ENCODE results near the gene CFAP46. TPM values are rescaled to one million over a fixed set of nuclear protein-coding genes. Genes with fewer than 3 reads are reported as not detected.
"Not testable (repeated sequence)": the region's sequence is repeated elsewhere in the genome, so short reads cannot be mapped to it uniquely, and the experiment has no call there.

CFAP46 gene
- total RNA-seq, 1 donor from 2014 or later = 1.6 TPM

GRCh38 chr10:132827861-132828539, 114.4 kb downstream of the CFAP46 start:
- Mint-ChIP-seq H3K27me3 (ENCODE audit: insufficient read depth, low read depth) (peaks cover 9% of the 10 kb centered on the region), H3K4me1 (no peaks in the 10 kb centered on the region), H3K36me3 (peaks cover 3% of the 10 kb centered on the region)

DNA sequence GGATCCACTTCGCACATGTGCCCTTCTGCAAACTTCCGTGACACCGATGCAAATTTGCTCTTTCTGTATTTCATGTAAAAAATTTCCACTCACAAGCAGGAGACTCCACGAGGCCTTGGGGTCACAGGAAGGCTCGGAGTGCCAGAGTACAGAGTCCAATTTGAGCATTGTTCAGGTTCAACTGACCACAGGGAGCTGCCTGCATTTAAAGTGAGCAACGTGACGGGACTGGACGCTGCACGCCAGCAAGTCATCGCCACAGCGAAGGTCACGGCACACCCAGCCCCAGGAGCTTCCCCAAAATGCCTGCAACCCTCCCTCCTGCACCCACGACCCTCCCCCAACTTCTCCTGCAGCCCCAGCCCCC, 115.0 kb downstream of the CFAP46 start:
- Histone ChIP-seq H3K27ac (no peak overlapping the region), H4K20me1 (ENCODE audit: low read depth) (no peaks in the 10 kb centered on the region), H3K9me3 (ENCODE audit: low read depth) (no peaks in the 10 kb centered on the region), H3K9ac (no peak overlapping the region), H3F3A (ENCODE audit: low read depth) (peaks cover 8% of the 10 kb centered on the region), H3K4me2 (no peak overlapping the region), H2AFZ (replicated peaks) (no peak overlapping the region), H3K36me3 (no peaks in the 10 kb centered on the region), H3K4me3 (no peak overlapping the region), H3K4me1 (no peaks in the 10 kb centered on the region), H3K27me3 (peaks cover 7% of the 10 kb centered on the region), H3K79me2 (ENCODE audit: low read depth) (no peaks in the 10 kb centered on the region)
- peaks cover 3% of the 10 kb centered on the region for H3K36me3 Mint-ChIP-seq
- H3K27ac Mint-ChIP-seq = no peak overlapping the region
- H3K4me3 Mint-ChIP-seq = no peak overlapping the region
- H3K27me3 Mint-ChIP-seq (ENCODE audit: insufficient read depth, low read depth) = peaks cover 8% of the 10 kb centered on the region
- no peaks in the 10 kb centered on the region for H3K4me1 Mint-ChIP-seq
- TF ChIP-seq EZH2phosphoT487 (IDR thresholded peaks at IDR 0.05) (no peak), EZH2 (IDR thresholded peaks at IDR 0.05) (no peak)
- TF ChIP-seq, protein P1, sequence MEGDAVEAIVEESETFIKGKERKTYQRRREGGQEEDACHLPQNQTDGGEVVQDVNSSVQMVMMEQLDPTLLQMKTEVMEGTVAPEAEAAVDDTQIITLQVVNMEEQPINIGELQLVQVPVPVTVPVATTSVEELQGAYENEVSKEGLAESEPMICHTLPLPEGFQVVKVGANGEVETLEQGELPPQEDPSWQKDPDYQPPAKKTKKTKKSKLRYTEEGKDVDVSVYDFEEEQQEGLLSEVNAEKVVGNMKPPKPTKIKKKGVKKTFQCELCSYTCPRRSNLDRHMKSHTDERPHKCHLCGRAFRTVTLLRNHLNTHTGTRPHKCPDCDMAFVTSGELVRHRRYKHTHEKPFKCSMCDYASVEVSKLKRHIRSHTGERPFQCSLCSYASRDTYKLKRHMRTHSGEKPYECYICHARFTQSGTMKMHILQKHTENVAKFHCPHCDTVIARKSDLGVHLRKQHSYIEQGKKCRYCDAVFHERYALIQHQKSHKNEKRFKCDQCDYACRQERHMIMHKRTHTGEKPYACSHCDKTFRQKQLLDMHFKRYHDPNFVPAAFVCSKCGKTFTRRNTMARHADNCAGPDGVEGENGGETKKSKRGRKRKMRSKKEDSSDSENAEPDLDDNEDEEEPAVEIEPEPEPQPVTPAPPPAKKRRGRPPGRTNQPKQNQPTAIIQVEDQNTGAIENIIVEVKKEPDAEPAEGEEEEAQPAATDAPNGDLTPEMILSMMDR (IDR thresholded peaks at IDR 0.05) = no peak
- DNase-seq (ENCODE audit: low spot score) = no peak
- H3K9me3 Mint-ChIP-seq = peaks cover 12% of the 10 kb centered on the region

More at GRCh38 chr10:132827861-132828539, 114.4 kb downstream of the CFAP46 start:
- H3K9me3 ChIP-seq (ENCODE audit: low read depth) = no peaks in the 10 kb centered on the region
- peaks cover 8% of the 10 kb centered on the region for H3F3A ChIP-seq (ENCODE audit: low read depth)
- no peak overlapping the region for H3K27ac ChIP-seq
- H4K20me1 ChIP-seq (ENCODE audit: low read depth) = no peaks in the 10 kb centered on the region
- no peaks in the 10 kb centered on the region for H3K79me2 ChIP-seq (ENCODE audit: low read depth)
- no peak for DNase-seq (ENCODE audit: low spot score)
- no peak overlapping the region for H3K4me2 ChIP-seq
- H3K36me3 ChIP-seq = no peaks in the 10 kb centered on the region
- H3K27me3 ChIP-seq = peaks cover 7% of the 10 kb centered on the region
- Mint-ChIP-seq H3K9me3 (peaks cover 12% of the 10 kb centered on the region), H3K4me3 (no peak overlapping the region), H3K27ac (no peak overlapping the region)
- H3K9ac ChIP-seq = no peak overlapping the region
- no peak overlapping the region for H2AFZ ChIP-seq (replicated peaks)
- H3K4me1 ChIP-seq = no peaks in the 10 kb centered on the region
- H3K4me3 ChIP-seq = no peak overlapping the region
- no peak for TF ChIP-seq EZH2 (IDR thresholded peaks at IDR 0.05)
- TF ChIP-seq, protein P1 (IDR thresholded peaks at IDR 0.05) = no peak
- no peak for TF ChIP-seq EZH2phosphoT487 (IDR thresholded peaks at IDR 0.05)

- H3K27ac Mint-ChIP-seq = no peak overlapping the region
- peaks cover 8% of the 10 kb centered on the region for H3F3A ChIP-seq (ENCODE audit: low read depth)
- no peak overlapping the region for H3K4me3 ChIP-seq
- H3K27me3 ChIP-seq = peaks cover 7% of the 10 kb centered on the region
- DNase-seq (ENCODE audit: low spot score) = no peak
- H3K9ac ChIP-seq = no peak overlapping the region
- H3K4me1 ChIP-seq = no peaks in the 10 kb centered on the region
- no peaks in the 10 kb centered on the region for H3K4me1 Mint-ChIP-seq
- H2AFZ ChIP-seq (replicated peaks) = no peak overlapping the region
- no peaks in the 10 kb centered on the region for H3K9me3 ChIP-seq (ENCODE audit: low read depth)
- no peak overlapping the region for H3K27ac ChIP-seq
- H3K9me3 Mint-ChIP-seq = peaks cover 12% of the 10 kb centered on the region
- no peaks in the 10 kb centered on the region for H3K79me2 ChIP-seq (ENCODE audit: low read depth)
- no peak overlapping the region for H3K4me3 Mint-ChIP-seq
- H3K36me3 Mint-ChIP-seq = peaks cover 3% of the 10 kb centered on the region
- peaks cover 7% of the 10 kb centered on the region for H3K27me3 Mint-ChIP-seq (ENCODE audit: insufficient read depth, low read depth)
- H3K36me3 ChIP-seq = no peaks in the 10 kb centered on the region
- H4K20me1 ChIP-seq (ENCODE audit: low read depth) = no peaks in the 10 kb centered on the region
- TF ChIP-seq, protein P1 (IDR thresholded peaks at IDR 0.05) = no peak
- no peak for TF ChIP-seq EZH2 (IDR thresholded peaks at IDR 0.05)
- TF ChIP-seq EZH2phosphoT487 (IDR thresholded peaks at IDR 0.05) = no peak
- no peak overlapping the region for H3K4me2 ChIP-seq
Observed at GRCh38 chr10:132826524-132827422, 115.6 kb downstream of the CFAP46 start.

DNA sequence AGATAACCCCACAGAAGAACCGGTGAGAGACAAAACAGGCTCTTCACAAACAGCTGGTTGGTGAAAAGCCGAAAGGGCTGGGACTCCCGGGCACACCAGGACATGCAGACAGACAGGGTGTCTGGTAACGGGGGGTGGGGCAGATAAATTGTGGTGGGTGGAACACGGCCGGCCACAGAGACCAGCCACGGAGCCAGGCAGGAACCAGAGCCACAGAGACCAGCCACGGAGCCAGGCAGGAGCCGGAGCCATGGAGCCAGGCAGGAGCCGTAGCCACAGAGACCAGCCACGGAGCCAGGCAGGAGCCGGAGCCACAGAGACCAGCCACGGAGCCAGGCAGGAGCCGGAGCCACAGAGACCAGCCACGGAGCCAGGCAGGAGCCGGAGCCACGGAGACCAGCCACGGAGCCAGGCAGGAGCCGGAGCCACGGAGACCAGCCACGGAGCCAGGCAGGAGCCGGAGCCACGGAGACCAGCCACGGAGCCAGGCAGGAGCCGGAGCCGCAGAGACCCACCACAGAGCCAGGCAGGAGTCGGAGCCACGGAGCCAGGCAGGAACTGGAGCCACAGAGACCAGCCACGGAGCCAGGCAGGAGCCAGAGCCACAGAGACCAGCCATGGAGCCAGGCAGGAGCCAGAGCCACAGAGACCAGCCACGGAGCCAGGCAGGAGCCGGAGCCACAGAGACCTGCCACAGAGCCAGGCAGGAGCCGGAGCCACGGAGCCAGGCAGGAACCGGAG, 116.4 kb downstream of the CFAP46 start:
- not testable (repeated sequence) for H3K36me3 Mint-ChIP-seq
- peaks cover 12% of the 10 kb centered on the region for H3K9me3 Mint-ChIP-seq

More for the DNA sequence above, 116.4 kb downstream of the CFAP46 start:
- H3K27ac Mint-ChIP-seq; H3F3A ChIP-seq (ENCODE audit: low read depth); H4K20me1 ChIP-seq (ENCODE audit: low read depth); H3K4me3 ChIP-seq; H3K27me3 ChIP-seq; H3K79me2 ChIP-seq (ENCODE audit: low read depth); H3K9me3 ChIP-seq (ENCODE audit: low read depth); H3K4me1 Mint-ChIP-seq; H3K9ac ChIP-seq; DNase-seq (ENCODE audit: low spot score); H3K27ac ChIP-seq; H3K4me2 ChIP-seq; H3K27me3 Mint-ChIP-seq (ENCODE audit: insufficient read depth, low read depth); H2AFZ ChIP-seq (replicated peaks); H3K36me3 ChIP-seq; H3K4me1 ChIP-seq: not testable (repeated sequence)
- H3K4me3 Mint-ChIP-seq = peak overlapping the region; percentile 51
